Measurements from ENCODE around the gene IFI16. TPM values are rescaled to one million over a fixed set of nuclear protein-coding genes. Genes with fewer than 3 reads are reported as not detected.

Gene IFI16
- polyA plus RNA-seq, 2 donors = 88.4 to 93.8 TPM

DNA sequence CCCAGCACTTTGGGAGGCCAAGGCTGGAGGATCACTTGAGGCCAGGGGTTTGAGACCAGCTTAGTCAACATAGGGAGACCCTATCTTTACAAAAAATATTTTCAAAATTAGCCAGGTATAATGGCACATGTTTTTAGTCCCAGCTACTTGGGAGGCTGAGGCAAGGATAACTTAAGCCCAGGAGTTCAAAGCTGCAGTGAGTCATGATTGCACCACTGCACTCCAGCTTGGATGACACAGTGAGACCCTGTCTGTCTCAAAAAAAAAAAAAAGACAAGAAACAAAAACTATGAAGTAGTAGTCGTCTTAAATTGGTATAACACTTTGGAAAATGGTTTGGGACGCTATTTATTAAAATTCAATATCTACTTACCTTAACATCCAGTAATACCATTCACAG is 59.2 kb downstream of the IFI16 start:
- no peak overlapping the region for H3K4me3 ChIP-seq (ENCODE audit: low read depth in 1 of 2, low read length in 2 of 2)
- H3K4me1 ChIP-seq (ENCODE audit: control insufficient read depth in 2 of 2, insufficient read depth in 2 of 2, low read length in 1 of 2) = peaks cover 0 to 1% of the 10 kb centered on the region in 2 donors
- no peak overlapping the region for H3K27ac ChIP-seq (ENCODE audit: low read depth in 2 of 2, low read length in 1 of 2)
- WGBS, 2 donors = 83 to 87% methylated on average over 2 of the region's 2 CpGs
- H3K27me3 ChIP-seq (ENCODE audit: control insufficient read depth in 1 of 2, insufficient read depth in 2 of 2, low read length in 2 of 2) = no peaks in the 10 kb centered on the region
- no peaks in the 10 kb centered on the region for H3K9me3 ChIP-seq (ENCODE audit: control insufficient read depth in 2 of 2, insufficient read depth in 1 of 2, low read depth in 1 of 2, low read length in 1 of 2)
- no peaks in the 10 kb centered on the region for H3K36me3 ChIP-seq (ENCODE audit: control insufficient read depth in 2 of 2, insufficient read depth in 2 of 2, low read length in 1 of 2)

DNA sequence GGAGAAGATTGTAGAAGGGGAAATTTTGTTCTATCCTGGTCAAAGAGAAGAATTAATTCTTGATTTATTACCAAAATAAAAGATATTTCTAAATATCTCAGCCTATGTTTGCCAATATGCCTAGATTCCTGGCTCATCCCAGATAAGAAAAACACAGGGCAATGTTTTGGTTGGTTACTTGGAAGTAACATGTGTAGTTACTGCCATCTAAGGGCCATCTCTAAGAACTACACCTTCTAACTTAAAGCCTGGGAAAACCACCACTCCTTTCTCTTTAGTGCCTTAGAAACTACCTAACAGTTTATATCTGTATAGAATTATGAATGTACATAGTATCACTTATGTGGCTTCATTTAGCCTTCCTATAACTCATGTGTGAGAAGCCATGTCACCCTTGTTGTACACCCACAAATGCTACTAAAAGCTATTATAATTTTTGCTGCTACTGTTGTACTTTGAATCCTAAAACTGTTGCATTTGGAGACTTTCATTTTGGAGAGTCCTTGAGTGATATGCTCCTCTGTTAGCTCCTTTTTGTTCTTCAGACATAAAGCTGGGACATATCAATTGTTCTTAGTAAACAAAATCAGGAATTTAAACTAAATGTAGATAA is 62.4 kb downstream of the IFI16 start:
- peaks cover 0 to 4% of the 10 kb centered on the region in 2 donors for H3K4me1 ChIP-seq (ENCODE audit: control insufficient read depth in 2 of 2, insufficient read depth in 2 of 2, low read length in 1 of 2)
- H3K4me3 ChIP-seq (ENCODE audit: low read depth in 1 of 2, low read length in 2 of 2) = no peak overlapping the region
- no peak overlapping the region for H3K27ac ChIP-seq (ENCODE audit: low read depth in 2 of 2, low read length in 1 of 2)
- H3K27me3 ChIP-seq (ENCODE audit: control insufficient read depth in 1 of 2, insufficient read depth in 2 of 2, low read length in 2 of 2) = no peaks in the 10 kb centered on the region
- no peaks in the 10 kb centered on the region for H3K9me3 ChIP-seq (ENCODE audit: control insufficient read depth in 2 of 2, insufficient read depth in 1 of 2, low read depth in 1 of 2, low read length in 1 of 2)
- no peaks in the 10 kb centered on the region for H3K36me3 ChIP-seq (ENCODE audit: control insufficient read depth in 2 of 2, insufficient read depth in 2 of 2, low read length in 1 of 2)

DNA sequence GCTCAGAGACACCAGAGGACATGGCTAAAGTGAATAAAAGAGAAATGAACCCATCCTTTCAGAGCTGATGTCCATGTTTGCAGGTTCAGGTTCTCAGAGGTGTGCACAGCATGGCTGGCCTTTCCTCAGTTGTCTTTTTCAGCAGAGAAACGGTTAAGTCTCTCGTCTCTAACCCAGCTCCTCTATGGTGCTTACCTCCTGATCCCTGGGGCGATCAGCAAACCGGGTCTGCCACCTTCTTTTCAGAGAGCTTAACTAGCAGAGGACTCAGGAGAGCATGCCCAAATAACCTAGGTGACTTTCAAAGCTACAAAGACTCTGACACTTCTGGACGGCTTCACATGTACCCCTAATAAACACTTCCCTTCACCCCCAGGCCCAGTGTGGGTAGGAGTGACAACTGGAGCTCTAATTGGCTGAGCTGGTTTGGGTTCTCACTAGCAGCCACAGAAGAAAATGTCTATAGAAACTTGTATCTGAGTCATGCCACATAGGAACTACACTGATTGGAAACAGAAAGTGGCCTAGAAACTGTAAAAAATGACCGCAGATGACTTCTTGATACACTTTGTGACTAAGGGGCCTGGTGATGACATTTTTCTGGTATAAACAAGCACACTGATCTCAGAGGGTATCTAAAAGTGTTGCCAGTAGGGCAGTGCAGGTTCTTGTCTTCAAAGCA is 66.9 kb downstream of the IFI16 start, which contains the start of gene AIM2:
Gene AIM2 (minus strand): TSS at position 329 of the 682 bp plus-strand sequence. CDS start 3,267 bp downstream, outside the sequence.
- no peaks in the 10 kb centered on the region for H3K9me3 ChIP-seq (ENCODE audit: control insufficient read depth in 2 of 2, insufficient read depth in 1 of 2, low read depth in 1 of 2, low read length in 1 of 2)
- H3K36me3 ChIP-seq (ENCODE audit: control insufficient read depth in 2 of 2, insufficient read depth in 2 of 2, low read length in 1 of 2) = no peaks in the 10 kb centered on the region
- WGBS, 2 donors = 37 to 40% methylated on average over 6 of the region's 6 CpGs
- H3K4me1 ChIP-seq (ENCODE audit: control insufficient read depth in 2 of 2, insufficient read depth in 2 of 2, low read length in 1 of 2) = peaks cover 0 to 2% of the 10 kb centered on the region in 2 donors
- peak within 1 kb of the TSS; percentile 0 to 17 for H3K4me3 ChIP-seq (ENCODE audit: low read depth in 1 of 2, low read length in 2 of 2)
- H3K27me3 ChIP-seq (ENCODE audit: control insufficient read depth in 1 of 2, insufficient read depth in 2 of 2, low read length in 2 of 2) = no peaks in the 10 kb centered on the region
- H3K27ac ChIP-seq (ENCODE audit: low read depth in 2 of 2, low read length in 1 of 2) = peak within 1 kb of the TSS; percentile 63 to 66

- peaks cover 0 to 2% of the 10 kb centered on the region in 2 donors for H3K4me1 ChIP-seq (ENCODE audit: control insufficient read depth in 2 of 2, insufficient read depth in 2 of 2, low read length in 1 of 2)
- peak overlapping the region in 1 of 2 donors; percentile 11 for H3K4me3 ChIP-seq (ENCODE audit: low read depth in 1 of 2, low read length in 2 of 2)
- 64 to 72% methylated on average over 12 of the region's 12 CpGs for WGBS, 2 donors
- H3K9me3 ChIP-seq (ENCODE audit: control insufficient read depth in 2 of 2, insufficient read depth in 1 of 2, low read depth in 1 of 2, low read length in 1 of 2) = no peaks in the 10 kb centered on the region
- no peaks in the 10 kb centered on the region for H3K36me3 ChIP-seq (ENCODE audit: control insufficient read depth in 2 of 2, insufficient read depth in 2 of 2, low read length in 1 of 2)
- H3K27me3 ChIP-seq (ENCODE audit: control insufficient read depth in 1 of 2, insufficient read depth in 2 of 2, low read length in 2 of 2) = no peaks in the 10 kb centered on the region
- peak overlapping the region; percentile 63 to 66 for H3K27ac ChIP-seq (ENCODE audit: low read depth in 2 of 2, low read length in 1 of 2)
These were observed 67.6 kb downstream of the IFI16 start for GRCh38 chr1:159077120-159077961.

GRCh38 chr1:159079525-159079924 is 69.8 kb downstream of the IFI16 start:
- peaks cover 0 to 2% of the 10 kb centered on the region in 2 donors for H3K4me1 ChIP-seq (ENCODE audit: control insufficient read depth in 2 of 2, insufficient read depth in 2 of 2, low read length in 1 of 2)
- H3K27ac ChIP-seq (ENCODE audit: low read depth in 2 of 2, low read length in 1 of 2) = no peak overlapping the region
- H3K27me3 ChIP-seq (ENCODE audit: control insufficient read depth in 1 of 2, insufficient read depth in 2 of 2, low read length in 2 of 2) = no peaks in the 10 kb centered on the region
- H3K4me3 ChIP-seq (ENCODE audit: low read depth in 1 of 2, low read length in 2 of 2) = no peak overlapping the region
- no peaks in the 10 kb centered on the region for H3K36me3 ChIP-seq (ENCODE audit: control insufficient read depth in 2 of 2, insufficient read depth in 2 of 2, low read length in 1 of 2)
- WGBS, 2 donors = 63 to 67% methylated on average over 1 of the region's 1 CpG
- H3K9me3 ChIP-seq (ENCODE audit: control insufficient read depth in 2 of 2, insufficient read depth in 1 of 2, low read depth in 1 of 2, low read length in 1 of 2) = no peaks in the 10 kb centered on the region

GRCh38 chr1:159081626-159082025 is 71.9 kb downstream of the IFI16 start:
- H3K27ac ChIP-seq (ENCODE audit: low read depth in 2 of 2, low read length in 1 of 2) = no peak overlapping the region
- no peaks in the 10 kb centered on the region for H3K9me3 ChIP-seq (ENCODE audit: control insufficient read depth in 2 of 2, insufficient read depth in 1 of 2, low read depth in 1 of 2, low read length in 1 of 2)
- H3K4me3 ChIP-seq (ENCODE audit: low read depth in 1 of 2, low read length in 2 of 2) = no peak overlapping the region
- no peaks in the 10 kb centered on the region for H3K27me3 ChIP-seq (ENCODE audit: control insufficient read depth in 1 of 2, insufficient read depth in 2 of 2, low read length in 2 of 2)
- peaks cover 0 to 1% of the 10 kb centered on the region in 2 donors for H3K4me1 ChIP-seq (ENCODE audit: control insufficient read depth in 2 of 2, insufficient read depth in 2 of 2, low read length in 1 of 2)
- WGBS, 2 donors = 62 to 84% methylated on average over 1 of the region's 1 CpG
- H3K36me3 ChIP-seq (ENCODE audit: control insufficient read depth in 2 of 2, insufficient read depth in 2 of 2, low read length in 1 of 2) = no peaks in the 10 kb centered on the region

GRCh38 chr1:159083013-159083412 is 73.3 kb downstream of the IFI16 start:
- Histone ChIP-seq H3K4me3 (ENCODE audit: low read depth in 1 of 2, low read length in 2 of 2) (no peak overlapping the region), H3K9me3 (ENCODE audit: control insufficient read depth in 2 of 2, insufficient read depth in 1 of 2, low read depth in 1 of 2, low read length in 1 of 2) (no peaks in the 10 kb centered on the region), H3K4me1 (ENCODE audit: control insufficient read depth in 2 of 2, insufficient read depth in 2 of 2, low read length in 1 of 2) (no peaks in the 10 kb centered on the region), H3K27me3 (ENCODE audit: control insufficient read depth in 1 of 2, insufficient read depth in 2 of 2, low read length in 2 of 2) (no peaks in the 10 kb centered on the region), H3K36me3 (ENCODE audit: control insufficient read depth in 2 of 2, insufficient read depth in 2 of 2, low read length in 1 of 2) (no peaks in the 10 kb centered on the region), H3K27ac (ENCODE audit: low read depth in 2 of 2, low read length in 1 of 2) (no peak overlapping the region)
- 93 to 95% methylated on average over 1 of the region's 1 CpG for WGBS, 2 donors

- H3K4me1 ChIP-seq (ENCODE audit: control insufficient read depth in 2 of 2, insufficient read depth in 2 of 2, low read length in 1 of 2) = no peaks in the 10 kb centered on the region
- H3K27ac ChIP-seq (ENCODE audit: low read depth in 2 of 2, low read length in 1 of 2) = no peak overlapping the region
- no peaks in the 10 kb centered on the region for H3K27me3 ChIP-seq (ENCODE audit: control insufficient read depth in 1 of 2, insufficient read depth in 2 of 2, low read length in 2 of 2)
- no peak overlapping the region for H3K4me3 ChIP-seq (ENCODE audit: low read depth in 1 of 2, low read length in 2 of 2)
- H3K9me3 ChIP-seq (ENCODE audit: control insufficient read depth in 2 of 2, insufficient read depth in 1 of 2, low read depth in 1 of 2, low read length in 1 of 2) = no peaks in the 10 kb centered on the region
- WGBS, 2 donors = 87 to 90% methylated on average over 3 of the region's 3 CpGs
- H3K36me3 ChIP-seq (ENCODE audit: control insufficient read depth in 2 of 2, insufficient read depth in 2 of 2, low read length in 1 of 2) = no peaks in the 10 kb centered on the region
These were observed 74.4 kb downstream of the IFI16 start for GRCh38 chr1:159084152-159084551.

DNA sequence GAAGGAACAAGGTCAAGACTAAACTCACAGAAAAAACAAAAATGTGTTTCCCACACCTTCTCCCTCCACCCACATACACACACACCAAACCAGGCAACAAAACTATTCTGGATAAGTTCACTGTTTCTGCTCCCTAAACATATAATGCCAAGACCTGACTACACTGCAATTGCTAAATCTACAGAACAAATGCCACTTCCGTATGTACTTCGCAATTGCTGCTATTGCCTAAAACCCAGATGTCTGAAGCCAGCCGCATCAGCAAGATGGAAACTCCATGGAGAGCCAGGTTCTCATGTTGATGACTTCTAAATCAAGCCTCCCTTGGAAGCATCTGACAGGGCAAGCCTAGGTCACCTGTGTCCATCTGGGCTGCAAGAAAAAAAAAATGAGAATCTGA is 75.2 kb downstream of the IFI16 start:
- Histone ChIP-seq H3K36me3 (ENCODE audit: control insufficient read depth in 2 of 2, insufficient read depth in 2 of 2, low read length in 1 of 2) (no peaks in the 10 kb centered on the region), H3K4me1 (ENCODE audit: control insufficient read depth in 2 of 2, insufficient read depth in 2 of 2, low read length in 1 of 2) (no peaks in the 10 kb centered on the region), H3K4me3 (ENCODE audit: low read depth in 1 of 2, low read length in 2 of 2) (no peak overlapping the region), H3K27ac (ENCODE audit: low read depth in 2 of 2, low read length in 1 of 2) (no peak overlapping the region), H3K27me3 (ENCODE audit: control insufficient read depth in 1 of 2, insufficient read depth in 2 of 2, low read length in 2 of 2) (no peaks in the 10 kb centered on the region), H3K9me3 (ENCODE audit: control insufficient read depth in 2 of 2, insufficient read depth in 1 of 2, low read depth in 1 of 2, low read length in 1 of 2) (no peaks in the 10 kb centered on the region)
- 93 to 94% methylated on average over 3 of the region's 3 CpGs for WGBS, 2 donors
